Measurements from ENCODE around the gene CDC45.

Gene CDC45

GRCh38 chr22:19505735-19506126, 26.0 kb downstream of the CDC45 start:
- peak overlapping the region; percentile 64 for H3K9ac ChIP-seq (ENCODE audit: low read depth, low read length, poor library complexity, severe bottlenecking)
- no peak overlapping the region for H2AFZ ChIP-seq (ENCODE audit: low read length)
- H3K36me3 ChIP-seq (ENCODE audit: insufficient read depth, low read length), result peaks cover 12% of the 10 kb centered on the region; the same call in 1 of the 2 replicates
- no peaks in the 10 kb centered on the region for H4K20me1 ChIP-seq (ENCODE audit: insufficient read depth, low read length, poor library complexity, severe bottlenecking)
- TF ChIP-seq CTCF (conservative IDR thresholded peaks at IDR 0.05; ENCODE audit: low read length) (no peak), EZH2phosphoT487 (IDR thresholded peaks at IDR 0.05; ENCODE audit: borderline replicate concordance) (no peak)
- no peaks in the 10 kb centered on the region for H3K9me3 ChIP-seq (ENCODE audit: insufficient read depth, low read depth, low read length)
- H3K27me3 ChIP-seq (ENCODE audit: insufficient read depth, low read length, poor library complexity, severe bottlenecking), result no peaks in the 10 kb centered on the region
- no peaks in the 10 kb centered on the region for H3K79me2 ChIP-seq (ENCODE audit: insufficient read depth, low read length)
- H3K4me3 ChIP-seq (ENCODE audit: low read length, poor library complexity, severe bottlenecking), result peak overlapping the region; percentile 58
- no peaks in the 10 kb centered on the region for H3F3A ChIP-seq (ENCODE audit: low read depth)
- peak overlapping the region; percentile 81 for H3K4me2 ChIP-seq (ENCODE audit: low read depth, low read length, poor library complexity, severe bottlenecking)
- no peaks in the 10 kb centered on the region for H3K9me2 ChIP-seq (replicated peaks; ENCODE audit: low read depth, low read length)
- H3K4me1 ChIP-seq (ENCODE audit: insufficient read depth, low read length, poor library complexity, severe bottlenecking), result peaks cover 32% of the 10 kb centered on the region

- Histone ChIP-seq H3K4me3 (ENCODE audit: low read length, poor library complexity, severe bottlenecking) (no peak overlapping the region), H3K9me2 (replicated peaks; ENCODE audit: low read depth, low read length) (no peaks in the 10 kb centered on the region), H3K4me1 (ENCODE audit: insufficient read depth, low read length, poor library complexity, severe bottlenecking) (peaks cover 32% of the 10 kb centered on the region), H4K20me1 (ENCODE audit: insufficient read depth, low read length, poor library complexity, severe bottlenecking) (no peaks in the 10 kb centered on the region), H2AFZ (ENCODE audit: low read length) (no peak overlapping the region), H3K27me3 (ENCODE audit: insufficient read depth, low read length, poor library complexity, severe bottlenecking) (no peaks in the 10 kb centered on the region), H3K9ac (ENCODE audit: low read depth, low read length, poor library complexity, severe bottlenecking) (peak overlapping the region; percentile 64), H3K4me2 (ENCODE audit: low read depth, low read length, poor library complexity, severe bottlenecking) (peak overlapping the region; percentile 81), H3F3A (ENCODE audit: low read depth) (no peaks in the 10 kb centered on the region), H3K9me3 (ENCODE audit: insufficient read depth, low read depth, low read length) (no peaks in the 10 kb centered on the region), H3K36me3 (ENCODE audit: insufficient read depth, low read length) (peaks cover 15% of the 10 kb centered on the region; the same call in 1 of the 2 replicates), H3K79me2 (ENCODE audit: insufficient read depth, low read length) (no peaks in the 10 kb centered on the region)
- no peak for TF ChIP-seq EZH2phosphoT487 (IDR thresholded peaks at IDR 0.05; ENCODE audit: borderline replicate concordance)
- no peak for TF ChIP-seq CTCF (conservative IDR thresholded peaks at IDR 0.05; ENCODE audit: low read length)
Measured at GRCh38 chr22:19506212-19506611, 26.5 kb downstream of the CDC45 start.

DNA sequence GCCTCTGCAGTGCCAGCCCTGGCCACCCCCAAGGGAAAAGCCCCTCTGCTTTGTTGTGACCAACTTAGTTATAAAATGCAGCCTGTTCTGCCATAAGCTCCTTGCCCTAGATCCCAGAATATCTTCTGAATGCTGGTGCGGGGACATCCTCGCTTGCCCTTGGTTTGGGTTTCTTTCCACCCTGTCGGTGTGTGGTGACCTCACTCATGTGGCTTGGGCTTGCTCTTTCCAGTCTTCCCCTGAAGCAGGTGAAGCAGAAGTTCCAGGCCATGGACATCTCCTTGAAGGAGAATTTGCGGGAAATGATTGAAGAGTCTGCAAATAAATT, 27.8 kb downstream of the CDC45 start:
- Histone ChIP-seq H3K4me1 (ENCODE audit: insufficient read depth, low read length, poor library complexity, severe bottlenecking) (peaks cover 37% of the 10 kb centered on the region), H3K9ac (ENCODE audit: low read depth, low read length, poor library complexity, severe bottlenecking) (no peak overlapping the region), H4K20me1 (ENCODE audit: insufficient read depth, low read length, poor library complexity, severe bottlenecking) (no peaks in the 10 kb centered on the region), H2AFZ (ENCODE audit: low read length) (no peak overlapping the region), H3K4me2 (ENCODE audit: low read depth, low read length, poor library complexity, severe bottlenecking) (no peak overlapping the region), H3K79me2 (ENCODE audit: insufficient read depth, low read length) (no peaks in the 10 kb centered on the region), H3K4me3 (ENCODE audit: low read length, poor library complexity, severe bottlenecking) (no peak overlapping the region), H3K36me3 (ENCODE audit: insufficient read depth, low read length) (peaks cover 15% of the 10 kb centered on the region; the same call in 1 of the 2 replicates), H3K9me3 (ENCODE audit: insufficient read depth, low read depth, low read length) (no peaks in the 10 kb centered on the region), H3K9me2 (replicated peaks; ENCODE audit: low read depth, low read length) (no peaks in the 10 kb centered on the region), H3K27me3 (ENCODE audit: insufficient read depth, low read length, poor library complexity, severe bottlenecking) (no peaks in the 10 kb centered on the region), H3F3A (ENCODE audit: low read depth) (no peaks in the 10 kb centered on the region)
- no peak for TF ChIP-seq CTCF (conservative IDR thresholded peaks at IDR 0.05; ENCODE audit: low read length)
- TF ChIP-seq EZH2phosphoT487 (IDR thresholded peaks at IDR 0.05; ENCODE audit: borderline replicate concordance), result no peak
